ENCODE data around the gene SNX3.
"Not testable (repeated sequence)": the region's sequence is repeated elsewhere in the genome, so short reads cannot be mapped to it uniquely, and the experiment has no call there.

SNX3 gene

DNA sequence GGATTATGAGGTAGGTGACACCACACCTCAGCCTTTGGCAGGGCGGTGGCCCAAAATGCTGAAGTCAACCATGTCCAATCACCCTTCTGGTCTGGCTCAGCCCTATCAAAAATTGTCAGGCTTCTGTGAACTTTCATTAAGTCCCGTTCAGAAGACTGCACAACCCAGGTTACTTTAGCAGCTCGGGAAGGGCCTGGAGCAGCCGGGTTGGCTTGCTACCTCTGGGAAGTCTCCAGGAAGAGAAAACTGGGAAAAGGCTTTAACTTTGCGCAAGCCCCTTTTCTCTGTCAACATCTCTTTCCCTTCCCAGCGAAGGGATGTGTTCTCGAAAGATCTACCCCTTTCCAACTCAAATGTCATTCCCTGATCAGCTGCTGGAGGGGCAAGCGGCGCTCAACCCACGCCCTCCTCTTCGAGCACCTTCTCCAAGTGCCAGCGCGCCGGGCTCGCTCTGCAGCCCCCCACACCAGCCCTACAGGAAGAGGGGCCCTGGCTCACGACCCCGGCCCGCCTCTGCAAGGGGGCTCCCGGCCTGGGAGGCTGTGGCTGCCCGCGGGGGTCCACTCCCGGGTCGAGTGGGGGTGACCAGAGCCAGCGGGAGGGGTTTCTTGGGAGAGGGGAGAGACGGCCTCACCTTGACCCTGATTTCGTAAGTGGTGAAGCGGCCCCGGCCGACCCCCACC is 573 bp downstream of the SNX3 start:
- no peak for DNase-seq (ENCODE audit: low read depth)

DNA sequence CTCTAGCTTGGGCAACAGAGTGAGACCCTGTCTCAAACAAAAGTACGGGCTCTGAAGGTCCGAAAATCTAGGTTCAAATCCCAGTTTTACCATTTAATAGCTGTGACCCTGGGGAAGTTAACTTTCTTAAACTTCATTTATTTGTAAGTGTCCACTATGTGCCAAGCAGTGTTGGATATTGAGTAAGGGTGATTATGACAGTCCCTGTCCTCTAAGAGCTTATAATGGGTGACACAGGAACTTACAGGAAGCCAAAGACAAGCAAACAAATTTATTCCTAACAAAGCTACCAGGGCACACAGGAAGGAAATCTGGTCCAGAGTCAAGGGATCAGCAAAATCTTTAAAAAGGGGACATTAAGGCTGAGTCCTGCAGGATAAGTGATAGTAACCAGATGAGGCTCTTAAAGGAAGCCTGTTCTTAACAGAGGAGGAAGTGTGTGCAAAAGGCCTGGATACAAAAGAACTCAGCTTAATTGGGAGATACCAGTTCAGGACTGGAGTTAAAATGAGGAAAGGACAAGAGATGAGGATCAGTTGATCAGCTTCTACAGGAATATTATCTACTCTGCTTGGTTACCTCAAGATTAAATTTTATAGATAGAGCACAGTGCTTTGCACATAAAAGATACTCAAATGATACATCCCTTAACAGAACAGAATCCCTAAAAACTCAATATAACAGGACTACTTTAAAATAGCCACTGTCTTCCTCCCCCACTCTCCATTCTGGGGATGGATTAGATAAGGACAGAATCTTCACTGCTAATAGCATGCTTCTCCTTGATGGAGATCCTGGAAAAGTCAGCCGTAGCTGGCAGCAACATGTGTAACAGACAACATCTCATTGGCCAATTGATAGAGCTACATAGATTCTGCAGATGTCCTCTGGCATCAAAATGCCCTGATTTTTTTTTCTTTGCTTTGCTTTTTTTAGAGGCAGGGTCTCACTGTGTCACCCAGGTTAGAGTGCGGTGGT is 6.1 kb downstream of the SNX3 start:
- DNase-seq (ENCODE audit: low read depth): no peak

GRCh38 chr6:108253241-108253640 is 7.6 kb downstream of the SNX3 start:
- DNase-seq (ENCODE audit: low read depth): no peak

DNA sequence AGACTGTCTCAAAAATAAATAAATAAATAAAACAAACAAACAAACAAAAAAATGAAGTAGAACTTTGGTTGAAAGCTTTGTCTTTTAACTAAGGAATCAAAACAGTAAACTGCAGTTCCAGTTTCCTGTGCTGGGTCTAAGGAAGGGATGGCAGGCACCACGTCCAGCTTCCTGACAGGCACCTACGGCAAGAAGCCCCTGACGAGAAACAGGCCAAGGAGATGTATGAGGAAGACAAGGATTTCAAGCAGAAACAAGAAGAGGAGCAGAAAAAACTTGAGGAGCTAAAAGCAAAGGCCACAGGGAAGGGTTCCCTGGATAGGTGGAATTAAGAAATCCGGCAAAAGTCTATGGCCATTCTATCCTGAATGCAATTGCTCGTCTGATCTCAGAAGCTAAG is 8.8 kb downstream of the SNX3 start:
- no peak for DNase-seq (ENCODE audit: low read depth)

- no peak for DNase-seq (ENCODE audit: low read depth)
Observed at GRCh38 chr6:108251252-108251651, 9.6 kb downstream of the SNX3 start.

- DNase-seq (ENCODE audit: low read depth): no peak
Observed at GRCh38 chr6:108250240-108250866, 10.5 kb downstream of the SNX3 start.

GRCh38 chr6:108247965-108248536 is 12.8 kb downstream of the SNX3 start:
- no peak for DNase-seq (ENCODE audit: low read depth)

- not testable (repeated sequence) for DNase-seq (ENCODE audit: low read depth)
Observed at GRCh38 chr6:108245095-108245494, 15.7 kb downstream of the SNX3 start.

DNA sequence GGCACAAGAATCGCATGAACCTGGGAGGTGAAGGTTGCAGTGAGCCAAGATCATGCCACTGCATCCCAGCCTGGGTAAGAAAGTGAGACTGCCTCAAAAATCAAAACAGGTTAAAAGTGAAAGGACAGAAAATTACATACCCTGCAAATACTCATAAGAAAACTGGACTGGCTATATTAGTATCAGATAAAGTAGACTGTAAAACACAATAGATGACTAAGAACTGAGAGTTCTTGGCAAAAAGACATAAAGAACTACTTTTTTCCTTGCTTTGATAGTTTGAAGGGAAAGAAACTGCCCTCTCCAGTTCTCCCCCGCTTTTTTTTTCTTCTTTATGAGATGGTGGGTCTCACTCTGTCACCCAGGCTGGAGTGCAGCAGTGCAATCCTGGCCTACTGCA is 17.0 kb downstream of the SNX3 start:
- DNase-seq (ENCODE audit: low read depth): no peak

- DNase-seq (ENCODE audit: low read depth): no peak
Observed at GRCh38 chr6:108242721-108243120, 18.1 kb downstream of the SNX3 start.

- no peak for DNase-seq (ENCODE audit: low read depth)
Observed at GRCh38 chr6:108242259-108242658, 18.6 kb downstream of the SNX3 start.

GRCh38 chr6:108238322-108238721 is 22.5 kb downstream of the SNX3 start:
- no peak for DNase-seq (ENCODE audit: low read depth)

DNA sequence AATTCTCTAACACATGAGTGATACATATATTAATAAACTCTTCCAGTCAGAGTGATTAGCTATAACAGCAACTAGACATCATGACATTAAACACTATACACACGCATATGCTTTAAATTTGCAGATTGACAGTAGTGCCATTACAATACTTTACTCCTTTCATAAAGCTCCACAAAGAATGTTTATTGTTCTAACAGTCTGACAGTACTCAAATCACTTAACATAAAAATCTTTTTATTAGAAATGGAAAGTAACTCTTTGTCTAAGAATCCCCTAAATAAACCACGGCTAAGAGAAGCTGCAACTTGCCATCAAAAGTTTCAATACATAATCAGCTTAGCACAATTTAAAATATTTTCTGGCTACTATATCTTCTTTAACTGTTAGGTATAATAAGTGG is 24.0 kb downstream of the SNX3 start:
- DNase-seq (ENCODE audit: low read depth): no peak

DNA sequence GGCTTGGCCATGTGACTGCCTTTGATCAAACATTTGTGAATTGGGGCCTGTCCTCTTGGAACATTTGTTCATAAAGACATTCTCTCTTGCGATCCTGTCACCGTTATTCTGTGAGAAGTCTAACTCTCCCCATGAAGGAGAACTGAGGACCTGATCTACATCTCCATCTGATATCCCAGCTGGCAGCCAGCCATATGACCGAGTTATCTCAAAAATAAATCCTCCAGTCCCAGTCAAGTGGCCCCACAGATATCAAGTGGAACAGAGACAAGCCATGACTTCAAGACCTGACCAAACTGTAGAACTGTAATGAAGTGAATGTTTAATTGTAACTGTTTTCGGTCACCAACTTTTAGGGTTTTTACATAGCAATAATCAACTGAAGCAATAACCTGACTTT is 25.7 kb downstream of the SNX3 start:
- DNase-seq (ENCODE audit: low read depth): no peak

DNA sequence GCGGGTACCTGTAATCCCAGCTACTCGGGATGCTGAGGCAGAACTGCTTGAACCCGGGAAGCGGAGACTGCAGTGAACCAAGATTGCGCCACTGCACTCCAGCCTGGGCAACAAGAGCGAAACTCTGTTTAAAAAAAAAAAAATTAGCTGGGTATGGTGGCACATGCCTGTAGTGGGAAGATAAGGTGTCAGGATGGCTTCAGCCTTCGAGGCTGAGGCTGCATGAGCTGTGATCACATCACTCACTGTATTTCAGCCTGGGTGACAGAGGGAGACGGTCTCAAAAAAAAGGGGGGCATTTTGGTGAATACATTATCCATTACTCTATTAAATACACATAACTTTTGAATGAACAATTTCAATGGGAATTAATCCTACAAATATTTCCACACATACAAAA is 32.4 kb downstream of the SNX3 start:
- DNase-seq (ENCODE audit: low read depth): no peak

DNA sequence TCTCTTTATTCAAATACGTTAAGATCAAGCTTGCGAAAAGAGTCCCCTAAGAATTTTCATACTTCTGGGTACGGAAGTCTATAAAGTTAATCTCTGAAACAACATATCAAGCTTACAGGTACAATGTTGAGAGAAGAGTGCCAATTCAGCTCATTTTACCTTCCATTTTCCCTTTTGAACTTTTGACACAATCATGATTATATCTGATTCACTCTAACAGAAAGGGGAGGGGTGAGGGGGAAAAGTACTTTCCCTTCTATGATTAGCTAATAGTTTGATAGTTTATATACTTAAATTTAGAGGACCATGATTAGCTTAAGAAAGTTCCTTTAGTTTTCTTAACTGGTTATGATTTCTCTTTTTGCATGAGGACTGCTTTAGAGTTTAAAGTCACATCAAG is 33.5 kb downstream of the SNX3 start:
- DNase-seq (ENCODE audit: low read depth): no peak

- no peak for DNase-seq (ENCODE audit: low read depth)
Observed at GRCh38 chr6:108222504-108222903, 38.3 kb downstream of the SNX3 start.

DNA sequence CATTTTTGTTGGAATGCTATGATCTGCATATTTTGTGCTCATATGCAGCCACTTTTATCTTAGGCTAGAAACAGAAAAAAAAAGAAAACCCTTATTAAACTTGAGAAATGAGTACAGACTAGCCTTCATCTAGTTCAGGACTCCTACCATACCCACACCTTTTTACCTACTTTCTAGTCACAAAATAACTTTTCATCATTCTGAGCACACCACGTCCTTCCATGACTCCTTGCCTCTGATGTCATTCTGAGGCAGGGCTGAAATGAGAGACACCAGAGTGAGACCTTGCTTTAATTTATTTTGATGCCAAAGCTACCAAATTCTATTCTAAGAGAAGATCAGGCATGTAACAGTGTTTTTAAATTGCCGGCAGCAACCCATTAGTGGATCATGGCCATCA is 38.8 kb downstream of the SNX3 start:
- DNase-seq (ENCODE audit: low read depth): no peak

DNA sequence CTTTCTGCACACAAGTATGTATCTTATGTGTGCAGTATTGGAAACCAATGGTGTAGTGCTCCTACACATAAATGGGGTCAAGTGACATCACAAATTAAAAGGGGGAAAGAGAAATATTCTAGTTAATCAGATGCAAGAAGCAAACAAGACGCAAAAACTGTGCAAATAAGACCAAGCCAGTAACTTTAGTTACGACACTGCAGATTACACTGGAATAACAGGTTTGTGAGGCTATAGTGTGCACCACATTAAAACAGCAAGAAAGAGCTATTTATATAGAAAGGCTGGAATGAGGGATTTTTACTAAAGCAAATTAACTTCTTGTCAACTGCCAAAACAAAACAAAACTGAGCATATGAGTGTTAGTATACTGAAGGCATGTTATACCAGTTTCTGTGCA is 49.2 kb downstream of the SNX3 start:
- no peak for DNase-seq (ENCODE audit: low read depth)

GRCh38 chr6:108210556-108210955 is 50.3 kb downstream of the SNX3 start:
- DNase-seq (ENCODE audit: low read depth): no peak

- DNase-seq (ENCODE audit: low read depth): no peak
Observed at GRCh38 chr6:108209738-108210137, 51.1 kb downstream of the SNX3 start.

DNA sequence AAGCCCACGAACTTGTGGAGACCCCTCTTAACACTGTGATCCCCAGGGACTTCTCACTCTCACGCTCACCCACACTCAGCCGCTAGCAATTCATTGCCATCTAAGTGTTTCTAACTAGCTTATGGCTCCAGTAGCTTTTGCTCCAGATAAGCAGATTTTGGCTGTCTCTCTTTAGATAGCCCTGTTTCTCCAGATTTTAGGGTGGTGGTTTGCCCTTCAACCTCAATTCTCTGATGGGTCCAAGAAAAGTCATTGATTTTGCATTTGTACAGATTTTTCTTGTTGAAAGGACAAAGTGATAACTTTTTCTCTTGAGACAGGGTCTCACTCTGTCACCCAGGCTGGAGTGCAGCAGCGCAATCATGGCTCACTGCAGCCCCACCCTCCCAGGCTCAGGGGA is 53.8 kb downstream of the SNX3 start:
- no peak for DNase-seq (ENCODE audit: low read depth)

All from activated T-helper 9 cell treated with anti-CD3 and anti-CD28 coated beads, Interleukin-2, amount 50 U/mL, for 16 hours (primary cell).